Stimulated activated CD4-positive, alpha-beta T cell treated with anti-CD3 and anti-CD28 coated beads, TNF-alpha, amount 100 ng/mL, for 48 hours (primary cell): ENCODE measurements around the gene DHRS13.
"Not testable (repeated sequence)": the region's sequence is repeated elsewhere in the genome, so short reads cannot be mapped to it uniquely, and the experiment has no call there.

ENCODE experiments used
- DNase-seq, 3 donors: peaks; one replicate each; pipeline ENCODE4 v3.0.0-alpha.2; 2020; ENCODE audit warnings: low read depth in 3 of 3

Gene DHRS13

GRCh38 chr17:28935744-28936460 is 33.0 kb upstream of the DHRS13 start:
- no peak for DNase-seq

- DNase-seq, result not testable (repeated sequence)
Measured at GRCh38 chr17:28934508-28934907, 31.6 kb upstream of the DHRS13 start.

GRCh38 chr17:28929787-28930186 is 26.9 kb upstream of the DHRS13 start:
- DNase-seq, result no peak

- peak in 2 of 3 donors; percentile 27 to 34 for DNase-seq
Measured at GRCh38 chr17:28928061-28928460, 25.2 kb upstream of the DHRS13 start.

- DNase-seq, result no peak
Measured at GRCh38 chr17:28926786-28927185, 23.9 kb upstream of the DHRS13 start.

GRCh38 chr17:28926366-28926765 is 23.5 kb upstream of the DHRS13 start:
- no peak for DNase-seq

- peak in 1 of 3 donors; percentile 21 for DNase-seq
Measured at GRCh38 chr17:28925912-28926365, 23.1 kb upstream of the DHRS13 start.

- no peak for DNase-seq
Measured at GRCh38 chr17:28920201-28920600, 17.3 kb upstream of the DHRS13 start.

GRCh38 chr17:28918295-28918694 is 15.4 kb upstream of the DHRS13 start:
- no peak for DNase-seq

- DNase-seq, result no peak
Measured at GRCh38 chr17:28917465-28917864, 14.6 kb upstream of the DHRS13 start.

- DNase-seq, result no peak
Measured at GRCh38 chr17:28917029-28917428, 14.2 kb upstream of the DHRS13 start.

GRCh38 chr17:28916302-28916934 is 13.5 kb upstream of the DHRS13 start:
- DNase-seq, result no peak

GRCh38 chr17:28912938-28913333 is 10.1 kb upstream of the DHRS13 start:
- no peak for DNase-seq

- DNase-seq, result no peak
Measured at GRCh38 chr17:28912281-28912937, 9.5 kb upstream of the DHRS13 start.

GRCh38 chr17:28911411-28912045 is 8.6 kb upstream of the DHRS13 start:
- DNase-seq, result no peak

- no peak for DNase-seq
Measured at GRCh38 chr17:28910534-28910933, 7.7 kb upstream of the DHRS13 start.

GRCh38 chr17:28908640-28909167 is 5.8 kb upstream of the DHRS13 start:
- DNase-seq, result no peak

GRCh38 chr17:28907709-28908475 is 5.0 kb upstream of the DHRS13 start:
- DNase-seq, result no peak

GRCh38 chr17:28906706-28907438 is 4.0 kb upstream of the DHRS13 start:
- no peak for DNase-seq

- DNase-seq, result no peak
Measured at GRCh38 chr17:28906276-28906675, 3.4 kb upstream of the DHRS13 start.

GRCh38 chr17:28904800-28905199 is 1.9 kb upstream of the DHRS13 start:
- no peak for DNase-seq
